Hematopoietic multipotent progenitor cell treated with erythropoietin and hydrocortisone succinate and interleukin-3 and kit ligand, for 6 days (in vitro differentiated cells): ENCODE results near the gene AURKA.
"Not testable (repeated sequence)": the region's sequence is repeated elsewhere in the genome, so short reads cannot be mapped to it uniquely, and the experiment has no call there.

Experiments used
- DNase-seq: peaks from one replicate; pipeline ENCODE4 v3.0.0-alpha.2; 2015

AURKA gene

DNA sequence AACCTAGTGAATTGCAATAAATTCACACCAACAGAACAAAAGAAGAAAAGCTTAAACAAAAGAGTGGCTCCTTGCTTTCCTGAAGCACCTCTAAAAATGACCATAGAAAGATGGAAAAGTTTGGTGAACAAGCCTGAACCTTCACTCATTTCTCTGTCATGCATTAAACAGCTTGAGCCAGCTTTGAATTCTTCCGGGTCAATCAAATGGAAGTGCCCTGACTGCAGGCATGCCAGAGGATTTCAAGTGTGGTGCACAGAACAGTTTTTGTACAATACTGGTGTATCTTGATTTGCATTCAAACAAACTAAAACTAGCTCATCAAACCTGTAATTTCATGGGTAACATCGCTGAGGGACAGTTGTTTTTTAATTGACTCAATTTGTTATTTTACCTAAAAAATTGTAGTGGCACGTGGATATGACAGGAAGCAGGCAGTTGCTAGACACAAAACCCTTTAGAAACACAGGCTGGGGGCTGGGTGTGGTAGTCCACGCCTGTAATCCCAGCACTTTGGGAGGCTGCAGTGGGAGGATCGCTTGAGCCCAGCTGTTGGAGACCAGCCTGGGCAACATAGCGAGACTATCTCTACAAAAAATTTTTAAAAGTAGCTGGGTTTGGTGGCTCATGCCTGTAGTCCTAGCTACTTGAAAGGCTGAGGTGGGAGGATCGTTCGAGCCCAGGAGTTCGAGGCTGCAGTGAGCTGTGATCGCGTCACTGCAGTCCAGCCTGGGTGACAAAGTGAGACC lies 29.1 kb upstream of the AURKA start:
- DNase-seq, result no peak

DNA sequence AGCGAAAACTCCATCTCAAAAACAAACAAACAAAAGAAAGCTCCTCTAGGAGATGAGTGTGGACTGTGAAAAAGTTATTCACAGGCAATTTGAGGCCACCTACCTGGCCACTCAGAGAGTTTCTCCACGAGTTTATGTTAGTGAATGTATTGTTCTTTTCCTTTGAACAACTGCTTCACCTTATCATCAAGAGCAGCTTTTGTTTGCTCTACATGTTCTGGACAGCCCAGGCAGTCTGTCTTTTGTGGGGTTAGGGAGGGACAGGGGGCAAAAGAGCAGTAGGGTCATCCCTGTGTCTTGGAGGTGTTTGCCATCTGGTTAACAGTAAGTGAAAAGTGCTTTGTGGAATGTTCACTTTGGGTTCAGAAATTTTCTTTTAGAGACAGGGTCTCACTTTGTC lies 28.0 kb upstream of the AURKA start:
- DNase-seq, result peak; percentile 30

DNA sequence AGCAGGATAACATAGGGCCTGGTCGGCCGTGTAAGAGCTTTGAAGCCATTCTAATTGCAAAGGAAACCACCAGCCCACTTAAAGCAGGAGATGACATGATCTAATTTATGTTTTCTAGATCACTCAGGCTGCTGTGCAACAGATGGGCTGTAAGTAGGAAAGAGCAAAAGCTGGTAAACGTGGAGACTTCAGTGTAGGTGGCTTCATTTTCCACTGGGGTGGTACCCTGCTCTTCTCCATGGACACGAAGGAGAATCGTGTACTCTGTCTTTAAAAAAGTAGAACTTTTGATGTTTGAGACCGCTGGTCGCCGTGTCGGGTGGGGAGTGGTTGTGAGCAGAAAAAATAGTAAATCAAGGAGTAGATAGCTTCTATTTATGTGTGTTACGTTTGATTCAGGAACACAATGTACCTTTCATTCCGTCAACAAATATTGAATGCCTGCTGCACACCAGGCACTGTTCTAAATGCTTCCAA lies 26.4 kb upstream of the AURKA start:
- DNase-seq, result no peak

DNA sequence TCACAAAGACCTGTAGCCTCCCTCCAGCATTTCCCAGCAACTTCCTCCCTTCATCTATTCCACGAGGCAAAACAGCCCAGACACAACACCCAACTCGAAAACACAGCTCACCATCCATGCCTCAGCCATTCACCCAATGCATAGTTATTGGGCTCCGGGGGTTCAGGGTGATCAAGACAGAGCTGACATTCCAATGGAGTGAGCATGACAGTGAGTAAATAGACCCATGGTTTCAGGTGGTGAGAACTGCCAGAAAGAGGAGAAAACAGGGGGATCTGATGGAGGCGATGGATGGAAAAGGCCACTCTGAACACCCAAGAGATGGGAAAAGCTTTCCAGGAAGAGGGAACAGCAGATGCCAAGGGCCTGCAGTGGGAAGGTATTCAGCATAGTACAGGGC lies 25.9 kb upstream of the AURKA start:
- no peak for DNase-seq

DNA sequence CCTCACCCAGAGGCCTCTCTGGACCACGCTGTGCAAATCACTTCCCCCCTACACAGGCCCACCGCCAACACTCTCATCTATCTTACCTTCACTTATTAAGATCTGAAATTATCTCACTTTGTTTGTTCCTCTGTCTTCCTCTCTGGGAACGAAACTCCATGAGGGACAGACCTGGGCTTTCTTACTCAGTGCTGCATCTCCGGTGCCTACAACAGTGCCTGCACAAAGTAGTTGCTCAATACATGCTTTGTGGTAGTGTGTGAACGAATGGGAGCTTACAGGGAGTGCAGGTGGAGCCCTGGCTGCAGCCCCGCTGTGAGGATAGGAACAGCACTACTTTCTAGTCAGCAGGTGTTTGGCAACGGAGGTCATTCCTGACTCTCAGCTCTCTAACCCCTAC lies 25.4 kb upstream of the AURKA start:
- no peak for DNase-seq

DNA sequence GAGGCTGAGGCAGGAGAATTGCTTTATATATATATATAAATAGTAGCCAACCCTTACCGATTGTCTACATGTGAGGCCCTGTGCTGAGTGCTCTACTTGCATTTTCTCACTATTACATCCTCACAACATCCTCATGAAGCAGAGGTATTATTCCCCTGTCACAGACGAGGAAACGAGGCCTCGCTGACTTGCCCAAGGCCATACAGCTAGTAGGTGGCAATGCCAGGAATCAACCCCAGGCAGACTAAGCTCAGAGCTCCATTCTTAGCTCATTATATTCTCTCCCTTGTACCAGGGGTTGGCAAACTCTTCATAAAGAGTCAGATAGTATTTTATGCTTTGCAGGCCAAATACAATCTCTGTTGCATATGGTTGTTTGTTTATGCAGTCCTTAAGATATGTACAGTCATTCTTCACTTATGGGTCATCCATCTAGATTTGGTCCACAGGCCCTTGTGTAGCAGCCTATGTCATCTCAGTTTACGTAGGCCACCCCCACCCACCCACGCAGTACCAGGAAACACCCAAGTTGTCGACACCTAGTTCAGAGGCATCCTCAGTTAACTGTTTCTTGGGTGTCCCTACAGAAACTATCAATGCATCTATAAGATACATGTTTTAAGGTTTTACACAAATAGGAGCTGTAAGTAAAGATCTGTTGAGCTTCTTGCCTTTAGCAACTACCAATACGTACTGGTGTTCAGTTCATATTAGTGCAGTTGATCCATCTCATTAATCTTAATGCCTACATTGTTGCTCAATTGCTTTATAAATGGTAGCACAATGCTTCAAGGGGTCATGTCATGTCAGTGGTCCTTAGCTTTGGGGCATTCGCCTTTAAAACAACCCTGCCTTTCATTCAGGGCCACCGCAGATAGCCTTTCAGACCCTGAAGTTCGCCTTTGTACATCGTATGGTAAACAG lies 23.1 kb upstream of the AURKA start:
- DNase-seq, result peak; percentile 25

DNA sequence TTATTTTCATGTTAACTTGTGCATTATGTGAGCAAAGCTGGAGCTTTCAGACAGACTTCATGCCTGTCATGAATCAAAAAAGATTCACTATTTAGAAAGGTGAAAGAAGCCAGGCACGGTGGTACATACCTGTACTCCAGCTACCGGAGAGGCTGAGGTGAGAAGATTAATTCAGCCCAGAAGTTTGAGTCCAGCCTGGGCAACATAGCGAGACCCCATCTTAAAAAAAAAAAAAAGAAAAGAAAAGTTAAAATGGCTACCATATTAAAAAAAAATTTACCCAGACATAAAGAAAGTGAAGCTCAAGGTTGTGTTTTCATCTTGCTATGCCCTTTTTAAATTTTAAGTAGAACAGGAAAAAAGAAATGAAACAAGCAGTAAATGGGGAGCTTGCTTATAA lies 20.9 kb upstream of the AURKA start:
- no peak for DNase-seq

DNA sequence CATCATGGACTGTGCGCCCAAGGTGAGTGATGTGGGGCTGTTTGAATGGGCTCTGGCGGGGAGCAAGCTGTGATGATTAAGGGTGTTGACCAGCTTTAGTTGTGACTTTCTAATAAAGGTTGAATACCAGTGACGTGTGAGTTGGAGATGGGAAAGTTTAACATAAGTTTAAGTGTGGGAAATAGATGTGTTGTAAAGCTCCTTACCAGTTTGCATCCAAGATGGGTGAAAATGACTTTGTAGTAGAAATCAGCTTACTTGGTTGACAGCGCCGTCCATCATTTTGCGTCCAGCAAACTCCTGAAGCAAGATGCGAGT lies 20.4 kb upstream of the AURKA start:
- no peak for DNase-seq

DNA sequence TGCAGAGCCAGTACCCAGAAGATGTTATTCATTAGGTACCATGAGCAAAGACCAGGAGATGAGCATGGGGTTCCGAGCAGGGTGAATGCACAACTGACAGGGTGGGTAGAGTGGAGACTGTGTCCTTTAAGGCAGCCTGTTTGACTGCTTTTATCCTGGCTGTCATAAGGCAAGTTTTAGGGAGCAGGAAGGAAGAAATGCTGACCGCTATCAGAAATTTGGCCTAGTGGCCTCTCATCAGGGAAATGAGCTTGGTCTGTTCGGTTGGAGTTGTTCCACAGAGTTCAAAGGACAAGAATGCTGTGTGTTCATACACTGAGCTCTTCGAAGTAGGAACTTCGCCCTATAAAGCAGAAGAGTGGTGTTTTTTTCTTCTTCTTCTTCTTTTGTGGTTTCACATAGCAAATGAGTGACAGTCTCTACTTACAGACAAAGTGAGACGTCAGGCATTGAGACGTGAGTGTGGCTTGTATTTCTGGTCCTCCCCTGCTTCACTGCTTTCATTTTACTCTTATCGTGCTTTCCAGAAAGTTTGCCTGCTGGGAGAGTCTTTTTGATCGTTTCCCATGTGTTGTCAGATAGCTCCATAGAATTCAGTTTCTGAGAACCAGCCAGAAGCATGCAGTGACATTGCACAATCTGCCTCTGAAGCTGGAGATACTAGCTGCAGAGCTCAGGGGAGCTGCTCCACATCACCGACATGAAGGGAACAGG lies 19.9 kb upstream of the AURKA start, which contains the start of gene CASS4:
Gene CASS4, plus strand, starts transcription at position 502 of the 714 bp plus-strand sequence. Its CDS starts 199 bp downstream, at position 701.
- DNase-seq, result peak; percentile 97

DNA sequence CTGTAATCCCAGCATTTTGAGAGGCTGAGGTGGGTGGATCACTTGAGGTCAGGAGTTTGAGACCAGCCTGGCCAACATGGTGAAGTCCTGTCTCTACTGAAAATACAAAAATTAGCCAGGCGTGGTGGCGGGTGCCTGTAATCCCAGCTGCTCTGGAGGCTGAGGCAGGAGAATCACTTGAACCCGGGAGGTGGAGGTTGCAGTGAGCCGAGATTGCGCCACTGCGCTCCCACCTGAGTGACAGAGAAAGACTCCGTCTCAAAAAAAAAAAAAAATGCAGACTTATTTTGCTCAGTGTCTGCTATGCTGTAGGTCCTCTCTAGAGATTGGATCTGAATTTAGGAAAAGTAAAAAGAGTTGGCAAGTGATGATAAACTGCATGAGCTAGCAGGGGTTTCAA lies 19.3 kb upstream of the AURKA start:
- DNase-seq, result not testable (repeated sequence)

DNA sequence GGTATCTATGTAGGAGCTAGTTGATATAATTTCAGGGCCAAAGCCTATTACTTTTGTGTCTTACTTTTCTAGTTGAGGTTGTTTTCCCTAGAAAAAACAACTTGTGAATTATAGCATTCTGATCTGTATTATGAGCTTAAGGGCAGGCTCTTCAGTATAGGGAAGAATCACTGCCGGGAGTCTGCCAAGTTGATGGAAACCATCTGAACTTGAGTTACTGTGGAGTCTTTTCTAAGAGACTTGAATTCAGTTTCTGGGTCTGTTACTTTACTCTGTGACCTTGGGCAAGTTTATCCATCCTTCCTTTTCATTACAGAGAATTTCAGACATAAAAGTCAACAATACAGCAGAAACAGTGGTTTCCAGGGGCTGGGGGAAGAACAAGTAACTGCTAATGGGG lies 17.9 kb upstream of the AURKA start:
- no peak for DNase-seq

DNA sequence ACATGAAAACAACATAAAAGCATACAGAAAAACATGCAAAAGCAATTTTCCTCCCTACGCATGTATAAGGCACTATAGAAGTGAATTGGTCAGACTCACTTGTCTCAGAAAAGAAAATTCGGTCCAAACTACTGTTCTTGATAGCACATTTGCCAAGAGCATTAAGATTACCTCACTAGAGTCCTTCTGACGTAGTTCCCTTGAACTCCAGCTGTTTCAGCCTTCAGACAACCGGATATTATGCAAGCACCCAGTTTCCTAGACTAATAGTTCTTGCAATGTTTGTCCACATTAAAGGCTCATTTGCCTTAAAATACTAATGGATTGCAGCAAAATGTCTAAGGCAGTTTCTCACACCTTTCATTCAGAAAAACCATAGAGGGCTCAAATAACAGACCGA lies 17.5 kb upstream of the AURKA start:
- DNase-seq, result peak; percentile 54

DNA sequence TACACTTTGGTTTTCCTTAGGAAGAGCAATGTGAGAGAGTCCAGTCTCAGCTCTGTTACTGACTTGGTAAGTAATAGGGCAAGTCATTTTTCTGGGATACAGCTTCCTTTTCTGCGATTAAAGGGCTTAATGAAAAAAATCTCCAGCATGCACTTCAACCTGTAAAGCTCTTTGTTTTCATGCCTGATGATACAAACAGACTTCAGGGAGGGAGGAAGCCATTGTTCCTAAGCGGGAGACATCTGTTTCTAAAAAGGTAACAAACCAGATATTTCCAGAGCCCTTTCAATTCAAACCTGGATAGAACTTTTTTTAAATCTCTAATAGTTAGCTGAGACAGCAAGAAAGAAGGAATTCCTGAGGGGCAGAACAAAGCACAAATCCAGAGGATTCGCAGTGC lies 14.9 kb upstream of the AURKA start:
- no peak for DNase-seq

DNA sequence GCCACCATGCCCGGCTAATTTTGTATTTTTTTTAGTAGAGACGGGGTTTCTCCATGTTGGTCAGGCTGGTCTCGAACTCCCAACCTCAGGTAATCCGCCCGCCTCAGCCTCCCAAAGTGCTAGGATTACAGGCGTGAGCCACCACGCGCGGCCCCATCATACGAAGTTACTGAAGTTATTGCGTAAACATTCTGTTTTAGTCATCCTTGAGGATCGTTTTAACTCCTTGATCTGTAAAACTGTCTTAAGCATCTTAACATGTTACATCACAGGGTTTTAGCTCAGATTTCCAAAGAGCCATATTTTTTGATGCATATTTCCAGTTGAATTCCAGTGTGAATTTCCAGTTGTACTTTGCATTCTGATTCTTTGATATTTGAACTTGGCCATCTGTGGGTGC lies 13.3 kb upstream of the AURKA start:
- DNase-seq, result not testable (repeated sequence)

DNA sequence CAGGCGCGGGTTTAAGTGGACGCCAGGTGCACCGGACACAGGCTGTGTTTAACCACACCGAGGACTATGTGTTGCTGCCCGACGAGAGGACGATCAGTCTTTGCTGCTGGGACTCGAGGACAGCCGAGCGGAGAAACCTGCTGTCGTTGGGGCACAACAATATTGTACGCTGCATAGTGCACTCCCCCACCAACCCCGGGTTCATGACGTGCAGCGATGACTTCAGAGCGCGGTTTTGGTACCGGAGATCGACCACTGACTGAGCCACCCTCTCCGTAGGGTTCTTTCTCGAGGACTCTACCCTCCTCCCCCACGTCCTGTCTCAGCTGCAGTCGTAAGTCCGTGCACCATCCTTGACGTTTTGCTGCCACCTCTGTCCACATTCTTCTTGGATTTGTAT lies 11.4 kb upstream of the AURKA start:
- DNase-seq, result no peak

DNA sequence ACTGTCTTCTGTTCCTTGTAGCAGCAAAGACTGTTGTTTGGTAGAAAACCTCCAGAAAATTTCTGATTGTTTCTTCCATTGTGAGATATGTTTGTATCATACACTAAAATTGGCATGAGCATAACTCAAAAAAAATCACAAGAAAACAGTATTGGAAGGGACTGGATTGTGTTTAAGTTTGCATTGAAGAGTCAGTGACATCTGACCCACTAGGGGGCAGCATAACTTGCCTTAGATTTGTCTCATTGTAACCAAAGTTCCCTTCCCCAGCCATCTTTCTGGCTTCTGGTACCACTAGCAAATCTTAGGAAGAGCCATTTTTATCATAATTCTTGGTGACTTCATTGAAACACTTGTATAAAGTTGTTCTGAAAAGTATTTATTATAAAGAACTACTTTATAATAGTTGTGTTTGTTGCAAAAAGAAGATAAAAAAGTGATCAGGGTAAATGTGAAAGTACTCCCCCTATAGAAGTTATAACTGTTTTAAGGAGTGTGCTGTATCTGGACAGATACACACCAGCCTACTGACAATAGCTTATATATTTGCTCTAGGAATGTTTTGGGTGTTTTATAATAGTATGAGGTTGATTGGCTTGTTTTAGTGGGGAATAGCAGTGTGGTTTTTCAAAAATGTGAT lies 8.1 kb upstream of the AURKA start:
- DNase-seq, result peak; percentile 93

DNA sequence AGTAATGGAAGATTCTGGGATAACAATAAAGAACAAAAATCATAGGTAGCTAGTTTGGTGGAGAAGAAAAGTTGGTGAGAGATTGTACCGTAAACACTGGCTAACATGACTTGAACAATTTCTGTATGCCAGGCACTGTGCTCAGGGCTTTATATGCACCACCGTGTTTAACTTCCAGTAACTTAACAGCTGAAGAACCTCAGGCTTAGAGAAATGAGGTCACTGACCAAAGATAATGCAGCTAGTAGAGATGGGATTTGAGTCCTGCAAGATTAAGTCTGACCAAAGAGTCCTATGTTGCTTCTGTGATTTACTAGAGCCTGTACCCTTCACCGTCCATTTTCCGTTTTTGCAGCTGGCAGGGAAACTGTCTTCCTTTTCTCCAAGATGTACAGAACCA lies 3.2 kb upstream of the AURKA start:
- no peak for DNase-seq

DNA sequence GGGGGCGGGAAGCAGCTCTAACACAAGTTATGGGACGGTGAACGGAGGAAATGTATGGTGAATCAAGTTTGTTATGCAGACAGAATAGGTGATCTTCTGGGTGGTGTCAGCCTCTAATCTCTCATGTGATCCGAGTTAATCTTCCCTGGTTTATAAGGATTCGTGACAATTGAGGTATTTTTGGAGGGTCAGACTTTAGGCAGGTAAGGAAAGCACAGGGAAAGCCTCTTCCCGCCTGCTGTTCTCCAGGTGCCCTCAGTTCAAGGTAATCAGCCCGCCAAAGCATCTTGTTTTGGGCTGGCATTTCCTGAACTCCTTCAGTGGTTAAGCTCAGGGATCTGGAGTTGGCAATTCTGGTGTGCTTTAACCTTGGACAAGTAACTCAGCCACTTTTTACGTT lies 1.6 kb upstream of the AURKA start:
- DNase-seq, result no peak

DNA sequence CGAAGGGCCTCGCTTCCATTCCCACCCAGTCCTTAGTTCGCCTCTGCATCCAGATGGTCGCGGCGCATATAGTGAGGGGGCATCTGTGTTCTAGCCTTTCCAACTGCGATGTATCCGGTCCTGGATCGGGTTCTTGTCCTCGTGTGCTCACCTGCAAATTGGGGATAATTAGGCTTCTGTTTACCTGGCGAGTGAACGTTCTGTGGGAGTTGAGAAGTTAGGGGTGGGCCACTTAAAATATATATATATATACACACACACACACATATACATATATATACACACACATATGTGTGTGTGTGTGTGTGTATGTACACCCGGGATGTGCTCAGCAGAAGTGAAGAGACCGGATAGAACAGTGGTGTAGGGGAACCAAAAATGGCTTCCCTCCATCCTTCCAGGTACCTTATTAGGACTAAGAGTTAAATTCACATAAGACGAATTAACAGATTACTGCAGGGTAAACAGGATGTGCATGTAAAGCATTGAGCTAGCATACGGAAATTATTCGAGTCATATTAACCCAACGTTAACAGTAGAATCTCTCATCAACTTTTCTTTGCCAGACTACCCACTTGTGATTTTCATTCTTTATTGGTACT lies 967 bp upstream of the AURKA start:
- DNase-seq, result peak; percentile 58

DNA sequence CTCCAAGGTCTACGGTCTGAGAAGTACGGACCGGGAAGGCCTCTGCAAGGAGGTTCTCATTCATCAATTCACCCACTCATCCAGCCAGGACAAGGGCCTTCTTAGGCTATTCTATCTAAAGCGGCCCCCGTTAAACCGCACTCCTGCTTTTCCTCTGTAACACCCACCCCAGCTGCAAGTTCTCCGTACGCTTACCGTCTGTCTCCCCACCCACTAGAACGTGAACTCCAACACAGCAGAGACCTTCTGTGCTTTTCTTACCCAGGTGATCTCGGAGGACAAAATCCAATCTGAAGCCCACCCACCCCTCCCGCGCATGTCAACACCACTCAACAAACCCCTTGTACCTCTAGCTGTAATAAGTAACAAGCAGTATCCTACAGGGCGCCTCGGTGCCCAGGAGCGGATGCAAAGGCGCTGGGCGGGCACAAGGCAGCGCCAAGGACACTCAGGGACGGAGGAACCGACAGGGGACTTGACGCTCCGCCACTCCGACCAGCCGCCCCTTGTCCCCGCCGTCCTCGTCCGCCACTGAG lies 351 bp downstream of the AURKA start:
- DNase-seq, result peak; percentile 32

DNA sequence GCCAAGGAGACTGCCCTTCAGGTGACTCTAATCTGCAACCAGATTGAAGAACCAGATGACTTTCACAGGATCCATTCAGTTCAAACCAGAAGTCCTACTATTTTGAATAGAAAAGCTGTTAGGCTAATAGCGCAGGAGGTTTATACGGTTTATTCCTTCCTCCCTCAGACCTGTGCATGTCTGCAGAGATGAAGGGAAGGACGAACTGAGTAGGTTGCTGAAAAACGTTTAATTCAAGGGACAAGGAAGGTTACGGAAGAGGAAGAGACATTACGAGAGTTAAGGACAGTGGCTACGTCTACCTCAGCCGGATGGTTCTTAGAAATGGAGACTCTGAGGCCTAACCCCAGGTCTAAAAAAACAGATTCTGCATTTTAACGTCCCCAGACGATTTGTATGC lies 978 bp downstream of the AURKA start:
- DNase-seq, result peak; percentile 23

DNA sequence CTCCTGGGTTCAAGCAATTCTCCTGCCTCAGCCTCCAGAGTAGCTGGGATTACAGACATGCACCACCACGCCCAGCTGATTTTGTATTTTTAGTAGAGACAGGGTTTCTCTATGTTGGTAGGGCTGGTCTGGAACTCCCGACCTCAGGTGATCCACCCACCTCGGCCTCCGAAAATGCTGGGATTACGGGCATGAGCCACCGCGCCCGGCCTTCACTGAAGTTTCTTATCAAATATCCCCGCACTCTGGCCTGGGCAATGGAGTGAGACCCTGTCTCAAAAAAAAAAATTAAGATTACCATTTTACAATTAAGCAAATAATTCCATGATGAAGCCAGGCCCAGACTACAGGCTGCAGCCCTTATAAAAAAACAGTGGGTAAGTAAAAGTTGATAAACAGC lies 1.6 kb downstream of the AURKA start:
- DNase-seq, result not testable (repeated sequence)
